Left renal pelvis (tissue), 4 donors: ENCODE results near the gene BEX4. TPM values are rescaled to one million over a fixed set of nuclear protein-coding genes. Genes with fewer than 3 reads are reported as not detected.
A peak's percentile ranks its signal among the peaks of the same experiment; 100 is the strongest.
"Not testable (repeated sequence)": the region's sequence is repeated elsewhere in the genome, so short reads cannot be mapped to it uniquely, and the experiment has no call there.

Experiments used
- DNase-seq, 4 donors: peaks; one replicate each; pipeline ENCODE4 v3.0.0-alpha.2; 2013; ENCODE audit warnings: low read depth in 4 of 4, low spot score in 3 of 4
- polyA plus RNA-seq, 4 donors: library from polyadenylated mRNA; unstranded; fragments of 120-200 nt; gene quantifications; one replicate each; pipeline ENCODE4 v1.2.1, GENCODE V29; 2013; ENCODE audit not compliant: insufficient read length in 4 of 4

The BEX4 gene
- polyA plus RNA-seq, 4 donors: 135 to 185 (median 159) TPM

GRCh38 chrX:103235608-103236007 is 20.7 kb downstream of the BEX4 start:
- DNase-seq: not testable (repeated sequence)

- no peak for DNase-seq
Observed at GRCh38 chrX:103236296-103236695, 21.4 kb downstream of the BEX4 start.

GRCh38 chrX:103240155-103240554 is 25.2 kb downstream of the BEX4 start:
- no peak for DNase-seq

GRCh38 chrX:103248553-103248952 is 33.6 kb downstream of the BEX4 start:
- DNase-seq: no peak

- no peak for DNase-seq
Observed at GRCh38 chrX:103249805-103250204, 34.9 kb downstream of the BEX4 start.

- no peak for DNase-seq
Observed at GRCh38 chrX:103250977-103251376, 36.1 kb downstream of the BEX4 start.

GRCh38 chrX:103253608-103254007 is 38.7 kb downstream of the BEX4 start:
- DNase-seq: no peak

GRCh38 chrX:103254171-103254824 is 39.4 kb downstream of the BEX4 start:
- DNase-seq: peak; percentile 68 to 76 (median 72)

- DNase-seq: peak; percentile 68 to 73 (median 70)
Observed at GRCh38 chrX:103254921-103255493, 40.1 kb downstream of the BEX4 start, which contains the start of gene TCEAL8. Gene TCEAL8 (minus strand): TSS chrX:103255155. CDS start chrX:103253979, 1,176 bp downstream.

GRCh38 chrX:103256651-103257050 is 41.7 kb downstream of the BEX4 start:
- DNase-seq: no peak

- no peak for DNase-seq
Observed at GRCh38 chrX:103258275-103258674, 43.4 kb downstream of the BEX4 start.

Other genes with a start within 250 kb of the BEX4 start
- 10 to 100 TPM; 17.1 to 67.2 (median 62.2) TPM for gene BEX1, start 150.9 kb upstream of the BEX4 start, polyA plus RNA-seq
- gene NXF3, start 122.0 kb upstream of the BEX4 start, polyA plus RNA-seq: under 1 TPM in 2 of 4 donors, not detected in 2; 0.08 to 0.24 TPM
- 100 to 1,000 TPM; 127 to 191 (median 158) TPM for gene TCEAL8, start 40.0 kb downstream of the BEX4 start, polyA plus RNA-seq
- 10 to 100 TPM; 12.0 to 21.7 (median 16.5) TPM for gene TCEAL5, start 61.6 kb downstream of the BEX4 start, polyA plus RNA-seq
- 10 to 100 TPM; 30.4 to 80.9 (median 73.8) TPM for gene BEX2, start 95.9 kb downstream of the BEX4 start, polyA plus RNA-seq
- 10 to 100 TPM; 32.7 to 94.9 (median 48.4) TPM for gene TCEAL7, start 115.1 kb downstream of the BEX4 start, polyA plus RNA-seq
- 100 to 1,000 TPM; 182 to 293 (median 251) TPM for gene TCEAL9, start 141.4 kb downstream of the BEX4 start, polyA plus RNA-seq
- gene BEX3, start 161.4 kb downstream of the BEX4 start, polyA plus RNA-seq: 100 to 1,000 TPM; 474 to 563 (median 505) TPM